Heart left ventricle (tissue), 13 donors: Measurements from ENCODE around the gene ODAD3.

Experiments used
- CTCF ChIP-seq, 12 donors: fragments of 200-600 bp; sonication (generic) in 4 of 12; IDR thresholded peaks; one replicate each; pipeline versions ENCODE4 v1.5.0 to v1.8.0; 2018 to 2022; ENCODE audit warnings: antibody characterized with exemption in 12 of 12, mild to moderate bottlenecking in 5 of 12
- POLR2A ChIP-seq, 2 donors: fragments of 450-650 bp; IDR thresholded peaks; one replicate each; pipeline ENCODE4 v1.6.1; 2017; ENCODE audit warnings: antibody characterized with exemption in 2 of 2, mild to moderate bottlenecking in 2 of 2, moderate library complexity in 2 of 2
- donor health status: ischemic (EF 13 %, LVEDD 7.1; RV severe dilation, severe dysfunction).
- donor health status: DM: no; HTN: yes; CAD: no.
- donor health status: DM: no; HTN: no; CAD: no.
- donor health status: ischemic (EF 25% LVEDD 6.9; RV normal size, moderate dysfunction).
- donor health status: ischemic (EF 25% LVEDD 5.7; RV mildly dilated, moderate dysfunction).
- donor health status: ischemic (EF 35%, LVEDD 5.7; RV mildly dilated, moderate dysfunction).
- donor health status: nonischemic (EF 11% LVEDD 7.7; RV severe dilation, severe dysfunction).
- donor health status: DM: yes; HTN: yes; CAD: no.
- donor health status: PGD.
- donor health status: ischemic (EF 29% LVEDD 5.4; RV normal size, mild dysfunction).
- donor health status: nonischemic (EF 23%, LVEDD 6.1; RV moderate dilation, normal function).

GRCh38 chr19:11387162-11388034 lies 47.5 kb downstream of the ODAD3 start:
- no peak for TF ChIP-seq CTCF (IDR thresholded peaks at IDR 0.05)
- TF ChIP-seq POLR2A (IDR thresholded peaks at IDR 0.05), result no peak
